NT2/D1 (cell line): ENCODE results near the gene TMED5.

Source experiments
- DNase-seq: peaks from one replicate; pipeline ENCODE4 v3.0.0-alpha.2; 2011; ENCODE audit warnings: low read depth, low spot score
- H3K27me3 ChIP-seq: 2 replicates; pipeline ENCODE4 v1.6.0; 2011; ENCODE audit warnings: mild to moderate bottlenecking; ENCODE audit not compliant: insufficient read length, insufficient read depth
- H3K36me3 ChIP-seq: 2 replicates; pipeline ENCODE4 v1.6.1; 2011; ENCODE audit warnings: mild to moderate bottlenecking, low read length, mixed read lengths; ENCODE audit not compliant: insufficient read depth, insufficient read length
- H3K4me1 ChIP-seq: 2 replicates; pipeline ENCODE4 v1.5.1; 2011; ENCODE audit not compliant: insufficient read depth, insufficient read length
- H3K4me3 ChIP-seq: 2 replicates; pipeline ENCODE4 v1.5.1; 2011; ENCODE audit warnings: low read depth; ENCODE audit not compliant: insufficient read length
- H3K9ac ChIP-seq: 2 replicates; pipeline ENCODE4 v1.6.0; 2011; ENCODE audit warnings: low read depth; ENCODE audit not compliant: insufficient read length
- H3K9me3 ChIP-seq: 2 replicates; pipeline ENCODE4 v1.5.1; 2011; ENCODE audit warnings: mild to moderate bottlenecking, low read length; ENCODE audit not compliant: insufficient read depth
- SUZ12 ChIP-seq: IDR thresholded peaks from 2 replicates; pipeline ENCODE4 v1.6.1; 2011; ENCODE audit not compliant: insufficient read length, insufficient read depth; ENCODE audit errors: extremely low read depth
- YY1 ChIP-seq: IDR thresholded peaks from 2 replicates; pipeline ENCODE4 v1.6.1; 2011; ENCODE audit not compliant: insufficient read length, insufficient read depth
- ZNF274 ChIP-seq: IDR thresholded peaks from 2 replicates; pipeline ENCODE4 v1.6.1; 2011; ENCODE audit warnings: mild to moderate bottlenecking, low read depth, low read length

The TMED5 gene

DNA sequence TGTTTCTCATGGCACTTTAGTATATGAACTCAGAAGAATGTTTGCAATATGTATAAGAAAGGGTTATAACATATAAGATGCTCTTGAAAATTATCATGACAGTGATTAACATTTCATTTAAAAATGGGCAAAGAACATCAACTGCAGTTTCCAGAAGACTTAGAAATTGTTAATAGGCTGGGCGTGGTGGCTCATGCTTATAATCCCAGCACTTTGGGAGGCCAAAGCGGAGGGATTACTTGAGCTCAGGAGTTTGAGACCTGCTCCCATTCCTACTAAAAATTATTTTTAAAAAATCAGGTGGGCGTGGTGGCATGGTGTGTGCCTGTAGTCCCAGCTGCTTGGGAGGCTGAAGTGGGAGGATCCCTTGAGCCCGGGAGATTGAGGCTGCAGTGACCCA lies 78.1 kb downstream of the TMED5 start:
- Histone ChIP-seq H3K36me3 (peaks cover 18% of the 10 kb centered on the region), H3K9ac (no peak overlapping the region), H3K4me1 (no peaks in the 10 kb centered on the region), H3K4me3 (no peak overlapping the region), H3K27me3 (no peaks in the 10 kb centered on the region), H3K9me3 (peaks cover 5% of the 10 kb centered on the region; the same call in 1 of the 2 replicates)
- DNase-seq: no peak
- TF ChIP-seq SUZ12 (no peak), YY1 (no peak), ZNF274 (no peak)
